Lung (tissue), 12 donors: ENCODE results near the gene PCDHGA1. TPM values are rescaled to one million over a fixed set of nuclear protein-coding genes. Genes with fewer than 3 reads are reported as not detected.

Source experiments
- ATAC-seq: fragments of 200-7000 bp; cut with Tn5 transposase; one replicate; pipeline ENCODE4 v1.9.1; 2020; ENCODE audit warnings: moderate number of reproducible peaks; ENCODE audit not compliant: insufficient read depth, low FRiP score
- DNase-seq, 3 donors: peaks; one replicate each; pipeline ENCODE4 v3.0.0-alpha.2; 2013 to 2017
- H3K27ac ChIP-seq, 2 donors: one replicate each; pipeline ENCODE4 v1.5.1; 2013; ENCODE audit warnings: mild to moderate bottlenecking in 2 of 2, moderate library complexity in 2 of 2, control low read depth in 1 of 2, inconsistent platforms in 1 of 2, low read depth in 1 of 2, low read length in 1 of 2
- H3K27me3 ChIP-seq, 3 donors: one replicate each; pipeline ENCODE4 v1.5.1; 2013; ENCODE audit warnings: low read length in 2 of 3; ENCODE audit not compliant: control insufficient read depth in 3 of 3, insufficient read depth in 3 of 3
- H3K36me3 ChIP-seq, 4 donors: one replicate each; pipeline ENCODE4 v1.5.1; 2013; ENCODE audit warnings: low read length in 4 of 4, mild to moderate bottlenecking in 1 of 4, moderate library complexity in 1 of 4; ENCODE audit not compliant: control insufficient read depth in 4 of 4, insufficient read depth in 4 of 4
- H3K4me1 ChIP-seq, 5 donors: one replicate each; pipeline ENCODE4 v1.5.1; 2013; ENCODE audit warnings: low read length in 5 of 5, mild to moderate bottlenecking in 2 of 5, moderate library complexity in 1 of 5; ENCODE audit not compliant: control insufficient read depth in 5 of 5, insufficient read depth in 5 of 5
- H3K4me3 ChIP-seq: one replicate; pipeline ENCODE4 v1.5.1; 2013; ENCODE audit warnings: mild to moderate bottlenecking, control low read depth, moderate library complexity
- H3K9ac ChIP-seq, 2 donors: one replicate each; pipeline ENCODE4 v1.5.1; 2013; ENCODE audit warnings: low read length in 2 of 2, control low read depth in 1 of 2; ENCODE audit not compliant: insufficient read depth in 1 of 2
- H3K9me3 ChIP-seq, 4 donors: one replicate each; pipeline ENCODE4 v1.5.1; 2013; ENCODE audit warnings: low read length in 3 of 4, mild to moderate bottlenecking in 1 of 4, moderate library complexity in 1 of 4; ENCODE audit not compliant: control insufficient read depth in 4 of 4, insufficient read depth in 3 of 4
- CTCF ChIP-seq: IDR thresholded peaks from 2 replicates; pipeline ENCODE4 v1.5.1; 2012; ENCODE audit warnings: mild to moderate bottlenecking; ENCODE audit errors: control extremely low read depth, extremely low read depth
- WGBS, 2 donors: extraction: QIAGEN DNeasy Blood & Tissue Kit; methylation state at CpG; one replicate each; pipeline ENCODE4 v1.1.7; 2013; 5-methylcytosine and 5-hydroxymethylcytosine counted together
- polyA plus RNA-seq, 2 donors: library from polyadenylated mRNA; stranded (reverse); fragments of 200-250 nt; gene quantifications; one replicate each; pipeline ENCODE4 v1.2.1, GENCODE V29; 2013
- total RNA-seq, 2 donors: library from RNA; depleted of rRNA in 1 of 2; stranded (reverse); fragments of >200 nt in 1 of 2; gene quantifications; one replicate each; pipeline ENCODE4 v1.2.1, GENCODE V29; 2014 to 2021
- donor health status: control.
- donor health status: control.
- donor health status: Bipolar disorder and iron deficiency.
- donor health status: healthy.
- donor health status: DM: yes; HTN: yes; CAD: no.

Gene PCDHGA1
- total and polyA plus RNA-seq, 4 donors: 0.15 to 0.71 (median 0.36) TPM

- ATAC-seq (no peak), DNase-seq (no peak)
- H3K4me1 ChIP-seq: peaks cover 0 to 47% (median 20%) of the 10 kb centered on the region in 5 donors
- H3K9me3 ChIP-seq: peaks cover 0 to 10% (median 0%) of the 10 kb centered on the region in 4 donors
- WGBS, 2 donors: 95 to 96% methylated on average over 10 of the region's 10 CpGs
- H3K27ac ChIP-seq: no peak overlapping the region
- no peak for TF ChIP-seq CTCF
- H3K36me3 ChIP-seq: peaks cover 0 to 43% (median 20%) of the 10 kb centered on the region in 4 donors
- H3K4me3 ChIP-seq: no peak overlapping the region
- no peak overlapping the region for H3K9ac ChIP-seq
- peaks cover 0 to 59% (median 0%) of the 10 kb centered on the region in 3 donors for H3K27me3 ChIP-seq
Measured at GRCh38 chr5:141490271-141490670, 160.0 kb downstream of the PCDHGA1 start.

- Histone ChIP-seq H3K4me3 (no peak overlapping the region), H3K36me3 (peaks cover 0 to 43% (median 19%) of the 10 kb centered on the region in 4 donors), H3K9ac (no peak overlapping the region), H3K27me3 (peaks cover 0 to 61% (median 0%) of the 10 kb centered on the region in 3 donors), H3K4me1 (peaks cover 0 to 47% (median 25%) of the 10 kb centered on the region in 5 donors), H3K27ac (no peak overlapping the region), H3K9me3 (peaks cover 0 to 5% (median 0%) of the 10 kb centered on the region in 4 donors)
- no peak for TF ChIP-seq CTCF
- 87 to 88% methylated on average over 13 of the region's 13 CpGs for WGBS, 2 donors
- DNase-seq: no peak
- no peak for ATAC-seq
Measured at GRCh38 chr5:141490771-141491170, 160.5 kb downstream of the PCDHGA1 start.

- ATAC-seq (no peak), DNase-seq (no peak)
- H3K4me1 ChIP-seq: peaks cover 0 to 51% (median 28%) of the 10 kb centered on the region in 5 donors
- peaks cover 0 to 59% (median 0%) of the 10 kb centered on the region in 3 donors for H3K27me3 ChIP-seq
- peaks cover 0 to 3% (median 0%) of the 10 kb centered on the region in 4 donors for H3K9me3 ChIP-seq
- no peak for TF ChIP-seq CTCF
- H3K27ac ChIP-seq: no peak overlapping the region
- H3K36me3 ChIP-seq: peaks cover 0 to 38% (median 19%) of the 10 kb centered on the region in 4 donors
- H3K9ac ChIP-seq: no peak overlapping the region
- WGBS, 2 donors: 31 to 43% methylated on average over 63 to 66 of the region's 66 CpGs
- H3K4me3 ChIP-seq: no peak overlapping the region
Measured at GRCh38 chr5:141491323-141492167, 161.2 kb downstream of the PCDHGA1 start.
